Stimulated activated CD8-positive, alpha-beta memory T cell treated with anti-CD3 and anti-CD28 coated beads, Interleukin-12 subunit alpha, Interleukin-12 subunit beta, amount 100 ng/mL, for 24 hours (primary cell): ENCODE data around the gene OR6Y1.

Experiments used
- DNase-seq: peaks from one replicate; pipeline ENCODE4 v3.0.0-alpha.2; 2020; ENCODE audit errors: extremely low read depth

Gene OR6Y1

GRCh38 chr1:158554352-158554751 is at the start of gene OR6Y1:
OR6Y1 (minus strand) TSS chr1:158554405; CDS start chr1:158548105, 6,300 bp downstream.
- DNase-seq: no peak

DNA sequence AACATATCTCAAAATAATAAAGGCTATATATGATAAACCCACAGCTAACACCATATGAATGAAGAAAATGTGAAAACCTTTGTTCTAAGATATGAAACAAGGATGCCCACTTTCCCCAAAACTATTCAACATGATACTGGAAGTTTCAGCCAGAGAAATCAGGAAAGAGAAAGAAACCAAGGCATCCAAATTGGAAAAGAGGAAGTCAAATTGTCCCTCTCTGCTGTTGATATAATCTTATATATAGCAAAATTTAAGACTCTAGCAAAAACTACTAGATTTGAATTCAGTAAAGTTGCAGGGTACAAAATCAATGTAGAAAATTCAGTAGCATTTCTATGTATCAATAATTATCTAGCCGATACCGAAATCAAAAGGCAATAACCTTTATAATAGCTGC is 46.5 kb upstream of the OR6Y1 start:
- no peak for DNase-seq

GRCh38 chr1:158586942-158587341 is 32.7 kb upstream of the OR6Y1 start:
- no peak for DNase-seq

DNA sequence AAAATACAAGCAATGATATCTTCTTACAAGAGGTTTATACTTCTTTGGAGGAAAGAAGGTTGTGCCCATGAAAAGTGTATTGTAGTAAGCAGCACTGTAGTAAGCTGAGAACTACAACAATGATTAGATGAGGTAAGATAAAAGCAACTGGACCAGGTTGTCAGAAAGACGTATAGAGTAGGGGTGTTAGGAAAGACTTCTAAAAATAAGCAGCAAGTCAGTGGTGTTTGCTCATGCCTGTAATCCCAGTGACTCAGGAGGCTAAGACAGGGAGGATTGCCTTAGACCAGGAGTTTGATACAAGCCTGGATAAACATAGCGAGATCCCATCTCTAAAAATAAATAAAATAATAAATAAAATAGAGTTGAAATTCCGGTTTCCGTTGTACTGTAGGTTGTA is 29.8 kb upstream of the OR6Y1 start:
- DNase-seq: no peak

DNA sequence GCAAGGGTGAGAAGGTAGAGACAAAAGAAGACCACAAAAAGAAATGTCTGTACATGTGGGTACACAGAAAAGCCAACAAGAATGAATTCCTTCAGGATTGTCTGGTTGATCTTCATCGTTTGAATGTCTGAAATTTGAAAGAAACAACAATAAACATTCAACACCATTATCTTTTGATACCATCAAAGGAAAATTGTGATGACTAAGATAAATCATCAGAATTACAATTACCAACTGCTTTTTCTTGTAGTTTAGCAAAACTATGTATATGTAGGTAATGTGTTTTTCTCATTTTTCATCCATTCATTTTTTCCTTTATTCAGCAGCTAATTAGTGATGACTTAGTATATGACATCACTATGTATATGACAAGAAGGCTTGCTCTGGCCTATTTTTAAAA is 25.5 kb upstream of the OR6Y1 start, which contains the start of gene OR10X1:
OR10X1 (minus strand) TSS at position 167 of the 400 bp plus-strand sequence; CDS start at position 167, 0 bp downstream.
- no peak for DNase-seq

- no peak for DNase-seq
Measured at GRCh38 chr1:158577561-158577960, 23.4 kb upstream of the OR6Y1 start.

GRCh38 chr1:158572226-158572625 is 18.0 kb upstream of the OR6Y1 start:
- no peak for DNase-seq

DNA sequence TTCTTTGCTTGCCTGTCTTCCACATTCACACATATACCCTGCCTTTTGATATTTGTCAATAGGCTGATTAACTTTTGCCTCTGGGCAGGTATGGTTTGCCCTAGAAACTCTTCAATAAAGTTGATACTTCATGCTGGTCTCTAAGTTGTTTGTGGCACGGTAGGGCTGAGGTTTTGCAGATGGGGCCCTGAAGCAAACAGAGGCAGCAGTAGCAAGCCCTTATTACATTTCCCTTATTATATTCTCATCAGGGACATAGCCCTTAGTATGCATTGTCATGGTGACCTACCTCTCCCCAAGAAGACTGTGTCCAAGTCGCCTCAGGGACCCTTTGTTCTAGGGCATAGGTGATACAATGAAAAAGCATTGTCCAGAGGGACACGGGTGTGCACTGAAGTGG is 16.3 kb upstream of the OR6Y1 start, which contains the start of gene OR6P1:
OR6P1 (minus strand) TSS at position 101 of the 400 bp plus-strand sequence. CDS start 6,976 bp downstream, outside the sequence.
- DNase-seq: no peak

GRCh38 chr1:158564608-158565007 is 10.4 kb upstream of the OR6Y1 start:
- DNase-seq: no peak

GRCh38 chr1:158563853-158564252 is 9.6 kb upstream of the OR6Y1 start:
- DNase-seq: no peak

DNA sequence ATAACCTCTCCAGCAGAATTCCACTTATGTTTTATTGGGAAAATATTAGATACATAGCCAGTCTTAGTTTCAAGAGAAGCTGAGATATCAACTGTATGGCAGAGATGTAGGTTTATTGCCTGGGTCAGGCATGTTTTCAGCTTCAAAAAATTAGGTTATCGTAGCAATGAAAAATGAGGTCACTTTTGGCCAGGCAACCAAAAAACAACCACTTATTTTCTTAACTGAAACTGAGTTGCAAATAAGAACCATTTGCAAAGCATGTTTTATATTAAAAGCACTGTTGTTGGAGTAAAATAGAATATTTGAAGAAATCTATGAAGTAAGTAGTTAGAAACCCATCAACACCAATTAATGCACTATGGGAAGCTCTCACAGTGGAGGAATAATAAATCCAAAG is 5.5 kb upstream of the OR6Y1 start:
- DNase-seq: no peak

DNA sequence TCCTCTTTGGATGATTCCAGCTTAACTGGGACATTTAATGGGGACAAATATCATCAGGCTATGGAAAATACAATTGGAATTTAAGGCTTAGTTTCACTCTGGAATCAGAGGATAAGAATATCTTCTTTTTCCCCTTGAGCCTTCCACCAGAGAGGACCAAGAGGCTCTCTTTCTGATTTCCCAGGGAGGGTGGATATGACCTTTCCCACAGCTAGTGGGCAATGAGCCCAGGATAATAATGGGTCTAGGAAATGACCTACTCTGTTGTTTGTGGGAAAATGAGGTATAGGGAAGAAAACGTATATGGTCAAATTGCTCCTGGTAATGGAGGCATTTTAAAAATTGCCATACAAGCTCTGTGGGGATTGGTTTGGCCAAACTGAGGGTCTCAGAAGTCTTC is 1.9 kb downstream of the OR6Y1 start:
- DNase-seq: no peak

DNA sequence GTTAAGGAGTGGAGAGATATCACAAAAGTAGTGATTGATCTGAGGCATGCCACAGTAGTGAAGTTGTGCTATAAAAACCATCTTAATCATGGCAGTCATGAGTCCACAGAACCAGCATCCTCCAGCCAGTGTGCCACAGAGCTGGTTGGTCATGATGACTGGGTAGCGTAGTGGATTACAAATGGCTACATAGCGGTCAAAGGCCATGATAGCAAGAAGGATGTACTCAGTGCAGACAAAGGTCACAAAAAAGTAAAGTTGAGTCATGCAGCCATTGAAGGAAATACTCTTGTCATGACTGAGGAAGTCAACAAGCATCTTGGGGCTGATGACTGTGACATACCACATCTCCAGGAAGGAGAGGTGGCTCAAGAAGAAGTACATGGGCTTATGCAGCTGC is 6.7 kb downstream of the OR6Y1 start:
- DNase-seq: no peak

GRCh38 chr1:158537609-158538008 is 16.6 kb downstream of the OR6Y1 start:
- DNase-seq: no peak

DNA sequence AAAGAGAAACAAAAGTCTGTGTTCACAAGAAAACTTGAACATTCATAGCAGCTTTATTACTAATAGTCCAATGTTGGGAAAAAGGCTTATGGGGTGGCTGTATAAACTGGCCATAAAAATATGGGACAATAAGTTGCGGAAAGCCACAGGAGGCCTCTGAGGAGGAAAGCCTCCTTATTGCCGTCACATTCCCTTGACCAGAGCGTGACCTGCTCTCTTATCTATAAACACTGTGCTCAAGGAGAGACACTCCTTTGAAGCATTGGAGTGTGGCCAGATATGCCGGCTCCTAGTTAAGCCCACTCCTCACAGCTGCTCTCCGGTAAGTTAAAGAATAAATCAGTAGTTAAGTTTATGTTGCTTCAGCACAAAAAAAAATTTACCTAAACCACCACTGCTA is 19.7 kb downstream of the OR6Y1 start:
- DNase-seq: no peak

GRCh38 chr1:158527190-158527815 is 26.9 kb downstream of the OR6Y1 start:
- no peak for DNase-seq

- DNase-seq: no peak
Measured at GRCh38 chr1:158521666-158522058, 32.5 kb downstream of the OR6Y1 start.

- DNase-seq: no peak
Measured at GRCh38 chr1:158520955-158521665, 33.1 kb downstream of the OR6Y1 start.

DNA sequence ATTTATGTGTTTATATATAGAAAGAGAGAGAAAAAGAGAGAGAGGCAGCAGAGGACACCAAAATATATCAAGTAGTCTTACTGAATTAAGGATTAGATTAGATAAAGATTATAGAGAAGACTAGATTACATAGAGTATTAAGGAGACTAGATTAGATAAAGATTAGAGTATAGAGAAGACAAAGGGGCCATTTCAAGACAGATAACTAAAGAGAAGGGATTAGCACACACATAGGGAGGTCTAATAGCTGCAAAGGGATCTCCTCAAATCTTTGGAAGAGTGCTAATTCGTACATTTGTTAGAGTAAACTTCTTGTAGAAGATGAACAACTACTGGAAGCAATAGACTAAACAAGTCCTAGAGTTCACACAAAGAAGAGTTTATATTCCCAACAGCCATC is 34.2 kb downstream of the OR6Y1 start:
- DNase-seq: no peak

- DNase-seq: no peak
Measured at GRCh38 chr1:158516966-158517365, 37.2 kb downstream of the OR6Y1 start.

- DNase-seq: no peak
Measured at GRCh38 chr1:158509471-158510156, 44.6 kb downstream of the OR6Y1 start.

DNA sequence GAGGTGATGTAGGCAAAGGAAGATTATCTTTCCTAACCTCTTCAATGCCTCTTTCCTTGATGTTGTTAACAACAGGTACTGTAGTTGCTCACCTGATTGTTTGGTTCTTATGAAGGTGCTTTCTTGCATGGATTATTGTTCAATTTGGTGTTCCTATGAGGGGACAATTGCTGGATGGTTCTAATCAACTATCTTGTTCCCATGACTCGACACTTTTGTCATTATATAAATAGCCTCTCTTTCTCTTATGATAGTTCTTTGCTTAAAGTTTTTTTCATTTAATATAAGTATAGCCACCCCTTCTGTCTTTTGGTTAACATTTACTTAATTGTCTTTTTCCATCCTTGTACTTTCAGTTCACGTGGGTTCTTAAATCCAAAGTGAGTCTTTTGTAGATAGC is 46.7 kb downstream of the OR6Y1 start:
- DNase-seq: no peak
